GM19025 (cell line): ENCODE data around the gene EFNA1.
A peak's percentile ranks its signal among the peaks of the same experiment; 100 is the strongest.

ENCODE experiments used
- ATAC-seq: cut with Tn5 transposase; IDR thresholded peaks from one replicate; pipeline ENCODE4 v1.9.1; 2021; ENCODE audit warnings: mild to moderate bottlenecking, low read depth, moderate library complexity; ENCODE audit not compliant: unreplicated experiment

The EFNA1 gene

DNA sequence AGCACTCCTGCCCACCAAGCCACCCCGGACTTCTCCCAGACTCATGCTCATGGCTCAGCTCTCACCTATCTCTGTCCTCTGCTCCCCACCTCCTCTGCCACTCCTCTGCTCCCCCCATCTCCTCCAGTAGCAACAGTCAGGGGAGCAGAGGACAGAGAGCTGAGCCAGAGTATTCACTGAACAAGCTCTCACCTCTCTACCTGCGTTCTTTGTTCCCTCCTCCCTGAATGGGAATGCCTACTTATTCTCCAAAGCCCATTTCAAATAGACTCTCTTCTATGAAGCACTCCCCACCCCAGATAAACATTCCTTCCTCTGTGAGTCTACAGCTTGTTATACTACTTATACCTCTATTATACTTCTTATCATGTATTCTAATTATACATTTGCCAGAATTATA is 6.4 kb upstream of the EFNA1 start:
- ATAC-seq: no peak

DNA sequence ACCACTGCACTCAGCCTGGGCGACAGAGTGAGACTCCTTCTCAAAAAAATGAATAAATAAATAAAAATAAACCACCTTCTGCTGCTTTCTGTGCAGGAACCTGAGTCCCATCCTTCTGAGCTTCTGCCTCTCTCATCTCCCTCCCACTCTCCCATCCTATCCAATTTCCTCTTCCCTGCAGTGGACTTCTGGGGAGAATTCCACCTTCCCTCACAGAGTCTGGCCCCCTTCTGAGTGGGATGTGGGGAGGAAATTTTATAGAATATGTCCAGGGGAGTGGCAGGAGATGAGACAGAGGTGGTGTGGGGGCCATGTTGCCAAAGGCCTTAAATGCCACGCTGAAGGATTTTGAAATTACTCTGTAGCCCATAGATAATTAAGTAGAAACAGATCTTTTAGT is 5.4 kb upstream of the EFNA1 start:
- ATAC-seq: no peak

DNA sequence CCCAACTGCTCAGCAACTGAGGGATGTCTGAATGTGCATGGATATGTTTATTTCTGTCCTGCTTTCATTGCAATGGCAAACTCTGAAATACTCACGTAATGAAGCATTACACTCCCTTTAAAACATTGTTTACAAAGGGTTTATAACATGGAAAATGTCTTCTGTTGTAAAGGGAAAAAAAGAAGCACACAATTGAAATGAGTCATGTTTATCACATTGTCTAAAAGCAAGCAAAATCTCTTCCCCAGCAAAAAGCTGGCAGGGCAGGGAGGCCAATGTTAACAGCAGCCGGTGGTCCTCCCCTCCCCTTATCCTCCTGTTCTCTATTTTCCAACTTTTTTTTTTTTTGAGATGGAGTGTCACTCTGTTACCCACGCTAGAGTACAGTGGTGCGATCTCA is 3.9 kb upstream of the EFNA1 start:
- no peak for ATAC-seq

DNA sequence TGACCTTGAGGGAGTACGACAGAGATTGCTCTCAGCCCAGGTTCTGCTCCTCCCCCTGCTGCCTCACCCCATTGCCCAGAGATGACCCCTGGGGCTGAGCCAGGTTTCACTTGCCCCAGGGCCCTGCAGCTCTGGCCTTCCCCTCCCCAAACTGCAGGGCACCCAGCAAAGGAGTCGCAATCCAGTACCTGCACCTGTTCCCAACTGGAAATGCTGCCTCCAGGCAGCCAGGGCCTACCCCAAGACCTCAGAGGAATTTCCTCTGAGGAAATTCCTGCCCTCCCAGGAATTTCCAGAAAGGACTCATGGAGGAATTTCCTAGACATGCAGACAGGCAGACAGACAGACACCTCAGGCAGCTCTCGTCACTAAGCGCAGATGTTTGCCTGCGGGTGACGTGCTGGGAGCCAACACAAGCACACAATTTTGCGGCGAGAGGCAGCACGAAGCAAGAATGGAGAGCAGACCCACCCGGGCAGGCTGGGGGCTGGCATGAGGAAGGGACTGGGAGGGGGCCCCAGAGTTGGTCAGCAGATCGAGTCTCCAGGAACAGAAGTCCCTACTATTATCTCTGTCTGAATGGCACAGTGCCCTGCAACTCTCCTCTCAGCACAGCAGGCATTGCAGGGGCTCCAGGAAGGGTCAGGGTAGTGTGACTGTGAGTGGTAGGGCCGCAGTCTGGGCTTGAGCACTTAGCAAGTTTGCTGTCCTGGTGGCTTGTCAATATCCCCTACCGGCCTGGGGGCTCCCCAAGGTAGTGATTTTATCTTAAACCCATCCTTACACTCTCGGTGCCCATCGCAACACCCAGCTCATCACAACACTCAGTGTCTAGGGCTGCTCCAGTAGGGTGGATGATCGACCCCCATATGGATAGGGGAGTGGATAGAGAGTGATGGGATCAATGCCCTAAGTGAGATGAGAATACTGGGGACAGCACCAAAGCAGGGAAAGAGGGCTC is 2.9 kb upstream of the EFNA1 start:
- no peak for ATAC-seq

DNA sequence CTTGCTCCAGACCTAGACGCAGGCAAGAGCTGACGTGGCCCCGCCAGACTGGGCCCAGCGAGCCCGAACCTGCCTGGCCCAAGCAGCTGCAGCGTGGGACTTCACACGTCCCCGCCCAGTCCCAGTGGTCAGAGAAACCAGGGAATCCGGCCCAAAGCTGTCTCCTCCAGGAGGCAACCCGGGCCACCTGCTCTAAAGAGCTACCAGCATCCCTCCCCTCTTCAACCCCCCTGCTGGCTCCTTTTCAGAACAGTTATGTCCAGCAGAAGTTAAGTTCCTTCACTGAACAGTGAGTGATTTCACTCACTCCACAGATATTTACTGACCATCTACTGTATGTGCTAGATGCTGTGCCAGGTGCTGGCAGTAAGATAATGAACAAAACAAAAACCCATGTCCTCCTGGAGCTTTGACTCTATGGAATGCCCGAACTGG is 2.1 kb upstream of the EFNA1 start:
- ATAC-seq: no peak

DNA sequence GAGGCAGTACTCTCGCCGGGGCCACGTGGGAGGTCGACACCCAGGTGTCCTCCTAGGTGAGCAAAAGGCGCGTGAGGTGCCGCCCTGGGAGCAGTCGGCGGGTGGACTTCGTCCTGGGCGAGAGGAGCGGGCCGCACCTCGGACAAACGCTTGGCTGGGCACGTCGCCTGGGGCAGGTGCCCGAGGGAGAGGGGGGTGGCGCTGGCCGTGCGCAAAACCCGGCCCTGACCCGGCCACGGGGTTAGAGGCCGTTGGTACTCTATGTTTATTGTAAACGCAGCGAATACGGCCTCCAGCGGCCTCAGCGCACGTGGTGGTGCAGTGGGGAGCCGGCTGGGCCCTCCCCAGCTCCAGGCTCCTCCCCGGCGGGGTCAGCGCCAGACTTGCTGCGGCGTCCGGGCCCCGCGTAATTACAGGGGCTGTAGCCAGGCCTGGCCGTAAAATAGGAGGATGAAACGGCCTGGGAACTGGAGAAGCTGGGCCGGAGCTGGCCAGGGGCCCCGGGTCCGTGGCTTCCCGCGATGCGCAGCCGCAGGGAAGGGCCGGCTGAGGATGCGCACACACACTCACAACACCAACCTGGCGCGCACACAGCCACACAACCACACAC is 1.6 kb upstream of the EFNA1 start:
- no peak for ATAC-seq

DNA sequence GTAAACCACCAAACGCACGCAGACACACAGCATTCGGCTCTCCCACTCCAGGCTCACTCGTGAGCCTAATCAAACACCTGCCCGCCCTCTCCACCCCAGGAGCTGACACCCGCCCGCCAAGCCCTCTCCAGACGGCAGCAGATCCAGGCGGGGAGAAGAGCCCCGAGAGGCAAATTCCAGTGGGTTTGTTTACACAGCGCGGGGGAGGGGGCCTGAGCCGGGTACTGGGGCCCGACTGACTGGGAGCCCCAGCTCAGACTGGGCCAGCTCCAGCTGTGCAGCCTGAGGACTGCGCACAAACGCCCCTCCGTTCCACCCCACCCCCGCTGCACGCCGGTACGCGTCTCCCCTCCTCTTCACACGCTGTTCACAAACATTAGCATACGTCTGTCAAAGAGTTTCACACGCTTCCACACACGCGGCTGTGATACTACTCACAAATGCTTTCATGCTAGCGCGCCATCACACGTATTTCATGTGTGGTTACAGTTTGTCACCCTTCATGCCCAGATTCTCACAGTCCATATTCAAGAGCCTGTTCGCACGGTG is 1.0 kb upstream of the EFNA1 start:
- ATAC-seq: no peak

DNA sequence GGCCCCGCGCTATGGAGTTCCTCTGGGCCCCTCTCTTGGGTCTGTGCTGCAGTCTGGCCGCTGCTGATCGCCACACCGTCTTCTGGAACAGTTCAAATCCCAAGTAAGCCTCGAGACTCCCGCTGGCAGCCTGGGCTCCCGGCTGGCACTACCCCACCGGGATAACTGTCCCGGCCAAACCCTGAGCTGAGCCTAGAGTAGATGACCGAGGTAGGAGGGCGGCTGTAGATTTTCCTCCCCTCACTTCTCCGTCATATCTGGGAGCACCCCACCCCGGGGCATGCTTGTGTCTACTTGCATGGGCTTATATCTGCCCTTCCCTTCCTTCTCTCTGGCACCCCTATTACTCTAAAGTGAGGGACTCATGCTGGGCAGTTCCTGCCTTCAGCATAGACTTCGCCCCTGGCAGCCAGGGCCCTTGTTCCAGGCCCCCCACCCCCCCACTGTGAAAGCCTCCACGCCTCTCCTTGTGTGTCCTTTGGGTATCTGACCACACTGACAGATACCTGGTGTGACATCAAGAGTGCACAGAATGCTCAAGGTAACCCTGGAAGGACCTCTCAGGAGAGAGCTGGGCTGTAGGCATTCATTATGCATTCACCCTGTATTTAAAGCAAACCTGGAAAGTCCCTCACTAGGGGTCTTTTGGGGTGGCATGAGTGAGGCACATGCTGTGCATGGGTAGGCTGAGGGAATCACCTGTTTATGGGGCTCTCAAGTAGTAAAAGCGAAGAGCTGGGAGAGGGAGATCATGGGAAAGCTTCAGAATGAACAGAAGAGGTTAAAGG is 485 bp downstream of the EFNA1 start:
- ATAC-seq: no peak

DNA sequence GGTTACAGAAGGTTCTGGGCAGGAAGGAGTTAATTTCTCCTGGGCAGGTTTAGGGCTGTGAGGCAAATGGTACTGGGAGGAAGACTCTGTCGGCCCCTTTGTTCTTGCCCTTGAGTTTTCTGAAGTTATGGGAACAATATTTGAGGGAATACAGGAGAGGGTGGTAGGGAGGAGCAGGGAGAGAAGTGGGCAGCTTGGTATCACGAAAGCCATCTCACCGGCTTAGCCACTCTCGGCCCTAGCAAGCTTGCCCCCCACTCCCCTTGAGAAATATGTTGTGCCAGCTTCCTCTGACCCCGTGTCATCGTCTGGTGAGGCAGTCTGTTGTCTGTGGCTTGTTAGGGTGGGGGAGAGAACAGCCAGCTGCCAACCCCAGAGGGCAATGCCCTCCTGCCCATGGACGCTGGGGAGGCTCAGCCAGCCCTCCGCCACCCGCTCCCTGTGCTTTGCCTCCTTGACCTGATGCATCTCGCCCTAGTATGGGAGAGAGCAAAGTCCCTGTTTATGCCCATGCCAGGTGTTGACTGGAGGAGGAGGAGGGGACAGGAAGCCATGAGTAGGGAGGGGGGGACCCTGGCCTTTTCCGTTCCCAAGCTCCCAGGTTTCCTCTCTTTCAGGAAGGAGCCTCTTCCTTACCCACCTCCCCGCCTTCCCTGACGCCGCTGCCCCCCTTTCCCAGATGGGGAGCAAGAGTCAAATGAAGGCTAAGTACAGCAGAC is 1.2 kb downstream of the EFNA1 start:
- no peak for ATAC-seq

DNA sequence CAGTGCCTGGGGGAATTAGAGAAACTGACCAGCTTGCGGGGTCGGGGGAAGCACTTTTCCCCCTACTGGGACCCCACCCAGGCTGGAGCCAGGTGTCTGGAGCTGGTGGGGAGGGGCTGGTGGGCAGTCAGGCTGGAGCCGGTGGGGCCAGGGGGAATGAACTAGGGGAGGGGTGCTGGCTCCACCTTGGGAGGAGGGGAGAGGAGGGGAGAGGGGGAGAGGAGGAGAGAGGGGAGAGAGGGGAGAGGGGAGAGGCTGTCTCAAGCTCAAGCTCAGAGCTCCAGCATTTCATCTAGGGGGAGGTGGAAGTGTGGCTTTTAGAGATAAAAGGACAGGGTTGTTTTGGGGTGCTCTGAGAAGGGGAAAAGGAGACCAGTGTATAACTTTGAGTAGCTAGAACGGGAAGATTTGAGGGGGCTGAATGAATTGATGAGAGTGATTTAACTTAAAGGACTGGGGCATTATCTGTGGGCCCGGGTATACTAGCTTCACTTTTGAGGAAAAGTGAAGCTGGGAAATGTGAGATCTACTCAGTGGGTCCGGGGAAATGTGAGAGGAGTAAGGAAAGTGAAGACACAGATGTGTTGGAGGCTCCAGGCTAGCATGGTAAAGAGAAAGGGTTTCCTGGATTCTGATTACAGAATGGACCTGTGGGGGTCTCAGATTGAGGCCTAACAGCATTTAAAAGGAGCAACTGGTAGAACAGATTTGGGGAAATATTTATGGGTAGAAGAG is 2.8 kb downstream of the EFNA1 start:
- ATAC-seq: no peak

DNA sequence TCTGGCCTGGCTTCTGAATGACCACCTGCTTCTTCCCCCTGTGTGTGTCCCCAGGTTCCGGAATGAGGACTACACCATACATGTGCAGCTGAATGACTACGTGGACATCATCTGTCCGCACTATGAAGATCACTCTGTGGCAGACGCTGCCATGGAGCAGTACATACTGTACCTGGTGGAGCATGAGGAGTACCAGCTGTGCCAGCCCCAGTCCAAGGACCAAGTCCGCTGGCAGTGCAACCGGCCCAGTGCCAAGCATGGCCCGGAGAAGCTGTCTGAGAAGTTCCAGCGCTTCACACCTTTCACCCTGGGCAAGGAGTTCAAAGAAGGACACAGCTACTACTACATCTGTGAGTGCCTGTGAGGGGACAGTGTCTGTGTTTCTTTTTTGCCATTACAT is 3.6 kb downstream of the EFNA1 start:
- no peak for ATAC-seq

DNA sequence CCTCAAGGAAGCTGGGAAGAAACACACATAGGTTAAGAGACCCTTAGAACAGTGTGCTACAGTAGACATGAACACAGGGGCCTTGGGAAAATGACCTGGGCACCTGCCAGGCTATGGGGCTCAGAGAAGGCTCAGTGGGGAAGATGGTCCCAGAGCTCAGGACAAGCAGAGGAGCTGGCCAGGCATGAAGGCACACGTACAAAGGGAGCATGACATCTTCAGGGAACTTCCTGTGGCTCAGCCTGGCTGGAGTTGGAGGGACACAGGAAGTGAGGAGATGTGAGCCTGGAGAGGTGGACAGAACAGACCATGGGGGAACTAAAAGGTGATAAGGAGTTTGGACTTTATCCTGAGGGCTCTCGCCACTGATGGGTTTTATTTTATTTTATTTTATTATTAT is 4.2 kb downstream of the EFNA1 start:
- no peak for ATAC-seq

DNA sequence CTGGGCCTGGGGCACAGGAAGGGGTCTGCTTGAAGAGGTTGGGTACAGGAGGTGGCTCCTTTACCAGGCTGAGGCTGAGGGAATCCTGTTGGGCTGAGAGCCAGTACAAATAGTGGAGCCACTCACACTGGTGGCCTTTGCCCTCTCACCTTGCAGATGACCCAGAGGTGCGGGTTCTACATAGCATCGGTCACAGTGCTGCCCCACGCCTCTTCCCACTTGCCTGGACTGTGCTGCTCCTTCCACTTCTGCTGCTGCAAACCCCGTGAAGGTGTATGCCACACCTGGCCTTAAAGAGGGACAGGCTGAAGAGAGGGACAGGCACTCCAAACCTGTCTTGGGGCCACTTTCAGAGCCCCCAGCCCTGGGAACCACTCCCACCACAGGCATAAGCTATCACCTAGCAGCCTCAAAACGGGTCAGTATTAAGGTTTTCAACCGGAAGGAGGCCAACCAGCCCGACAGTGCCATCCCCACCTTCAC is 6.2 kb downstream of the EFNA1 start:
- no peak for ATAC-seq

DNA sequence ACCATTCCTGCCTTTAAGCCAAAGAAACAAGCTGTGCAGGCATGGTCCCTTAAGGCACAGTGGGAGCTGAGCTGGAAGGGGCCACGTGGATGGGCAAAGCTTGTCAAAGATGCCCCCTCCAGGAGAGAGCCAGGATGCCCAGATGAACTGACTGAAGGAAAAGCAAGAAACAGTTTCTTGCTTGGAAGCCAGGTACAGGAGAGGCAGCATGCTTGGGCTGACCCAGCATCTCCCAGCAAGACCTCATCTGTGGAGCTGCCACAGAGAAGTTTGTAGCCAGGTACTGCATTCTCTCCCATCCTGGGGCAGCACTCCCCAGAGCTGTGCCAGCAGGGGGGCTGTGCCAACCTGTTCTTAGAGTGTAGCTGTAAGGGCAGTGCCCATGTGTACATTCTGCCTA is 6.6 kb downstream of the EFNA1 start:
- no peak for ATAC-seq

DNA sequence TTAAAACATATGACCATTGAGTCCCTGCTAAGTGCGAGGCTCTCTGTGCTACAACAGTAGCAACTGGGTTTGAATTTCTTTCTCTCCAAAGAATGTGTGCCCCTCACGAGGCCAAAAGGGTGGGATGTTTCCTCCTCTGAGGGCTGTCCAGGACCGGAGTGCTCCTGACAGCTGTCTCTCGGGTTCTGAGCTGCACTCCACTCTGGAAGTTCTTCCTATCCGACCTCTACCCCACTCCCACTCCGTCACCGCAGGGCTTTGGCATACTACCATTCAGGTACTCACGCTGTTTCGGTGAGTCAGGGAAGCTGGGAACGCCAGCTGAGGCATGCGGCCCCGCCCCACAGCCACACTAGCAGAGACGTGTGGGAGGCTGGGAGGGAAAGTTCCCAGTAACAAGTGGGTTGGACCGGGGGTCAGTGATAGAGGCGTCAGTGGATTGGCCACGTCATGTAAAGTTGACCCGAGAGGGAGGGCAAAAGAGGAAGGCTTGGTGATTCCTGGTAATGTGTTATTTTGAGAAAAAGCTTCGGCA is 7.3 kb downstream of the EFNA1 start:
- ATAC-seq: no peak

DNA sequence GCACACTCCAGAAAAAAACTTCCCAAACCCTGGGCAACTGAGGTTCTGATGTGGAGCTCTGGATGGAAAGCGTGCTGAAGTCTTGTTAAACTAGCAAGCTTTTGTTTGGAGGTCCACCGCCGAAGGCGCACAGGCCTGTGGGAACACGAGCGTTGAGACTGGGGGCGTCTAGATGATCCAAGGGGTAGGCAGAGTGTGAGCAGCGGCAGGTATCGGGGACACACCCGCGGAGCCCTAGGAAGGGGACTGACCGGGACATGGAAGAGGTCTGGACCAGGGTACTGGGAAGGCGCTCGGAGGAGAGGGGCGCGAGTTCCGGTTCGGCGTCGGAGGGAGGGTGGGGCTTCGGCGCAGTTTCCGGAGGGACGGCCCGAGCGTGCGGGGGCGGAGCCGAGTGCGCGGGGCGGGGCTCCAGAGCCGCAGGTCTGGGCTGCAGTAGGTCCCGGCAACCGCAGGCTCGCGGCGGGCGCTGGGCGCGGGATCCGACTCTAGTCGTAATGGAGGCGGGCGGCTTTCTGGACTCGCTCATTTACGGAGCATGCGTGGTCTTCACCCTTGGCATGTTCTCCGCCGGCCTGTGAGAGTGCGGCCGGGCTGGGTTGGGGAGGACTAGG is 7.8 kb downstream of the EFNA1 start, which contains the start of gene SLC50A1:
Gene SLC50A1 (plus strand): TSS at position 438 of the 614 bp plus-strand sequence. CDS start 60 bp downstream, at position 498.
- ATAC-seq: peak; percentile 69

DNA sequence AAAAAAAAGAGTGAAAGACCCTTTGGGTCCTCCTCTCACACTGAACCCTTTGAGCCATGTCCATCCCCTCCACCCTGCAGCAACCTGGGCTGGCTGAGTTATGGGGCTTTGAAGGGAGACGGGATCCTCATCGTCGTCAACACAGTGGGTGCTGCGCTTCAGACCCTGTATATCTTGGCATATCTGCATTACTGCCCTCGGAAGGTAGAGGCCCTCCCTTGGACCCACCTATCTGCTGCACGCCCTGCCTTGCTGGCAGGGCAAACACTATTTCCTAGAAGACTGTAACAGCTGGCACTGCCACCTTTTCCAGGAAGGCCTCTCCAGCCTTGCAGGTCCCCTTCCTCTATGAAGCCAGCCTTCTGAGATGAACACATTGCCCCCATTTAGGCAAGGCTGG is 9.1 kb downstream of the EFNA1 start:
- no peak for ATAC-seq

DNA sequence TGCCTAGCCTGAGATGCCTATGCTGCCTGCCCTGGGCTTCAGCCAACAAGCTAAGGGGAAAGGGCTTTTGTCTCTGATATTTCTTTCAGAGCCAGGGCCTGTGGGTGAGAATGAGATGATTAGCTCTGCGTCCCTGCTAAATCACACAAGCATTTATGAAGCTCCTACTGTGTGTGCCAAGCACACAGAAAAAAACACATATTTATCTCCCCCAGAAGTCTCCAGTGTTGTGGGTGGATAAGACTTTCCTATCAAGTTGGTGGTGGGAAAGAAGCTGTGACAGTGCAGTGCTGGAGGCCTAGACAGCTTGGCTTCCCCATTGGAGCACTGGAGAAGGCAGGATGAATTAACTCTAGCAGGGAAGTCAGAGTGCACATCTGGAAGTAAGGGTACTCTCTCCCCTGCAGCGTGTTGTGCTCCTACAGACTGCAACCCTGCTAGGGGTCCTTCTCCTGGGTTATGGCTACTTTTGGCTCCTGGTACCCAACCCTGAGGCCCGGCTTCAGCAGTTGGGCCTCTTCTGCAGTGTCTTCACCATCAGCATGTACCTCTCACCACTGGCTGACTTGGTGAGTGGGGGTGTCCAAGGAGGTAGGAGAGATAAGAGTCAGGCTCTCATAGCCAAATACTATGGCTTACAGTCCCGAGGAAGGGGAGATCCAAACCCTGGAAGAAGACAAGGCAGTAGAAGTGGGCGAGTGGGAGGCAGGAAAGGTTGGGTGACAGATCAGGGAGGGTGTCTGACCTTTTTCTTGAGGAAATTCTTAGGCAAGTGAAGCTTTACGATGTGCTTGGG is 9.7 kb downstream of the EFNA1 start:
- no peak for ATAC-seq
